GM21528 (cell line): ENCODE results near the gene MRGPRD.
"Not testable (repeated sequence)": the region's sequence is repeated elsewhere in the genome, so short reads cannot be mapped to it uniquely, and the experiment has no call there.

ENCODE experiments used
- ATAC-seq: cut with Tn5 transposase; IDR thresholded peaks from one replicate; pipeline ENCODE4 v1.9.1; 2021; ENCODE audit warnings: mild to moderate bottlenecking, moderate library complexity; ENCODE audit not compliant: unreplicated experiment, low FRiP score

The MRGPRD gene

GRCh38 chr11:68994894-68995285, 14.1 kb upstream of the MRGPRD start:
- ATAC-seq = no peak

- no peak for ATAC-seq
These were observed 13.5 kb upstream of the MRGPRD start for GRCh38 chr11:68994161-68994893.

GRCh38 chr11:68993546-68993945, 12.8 kb upstream of the MRGPRD start:
- ATAC-seq = no peak

GRCh38 chr11:68992743-68993255, 12.0 kb upstream of the MRGPRD start:
- ATAC-seq = no peak

- ATAC-seq = no peak
These were observed 10.4 kb upstream of the MRGPRD start for GRCh38 chr11:68990995-68991780.

- ATAC-seq = no peak
These were observed 9.3 kb upstream of the MRGPRD start for GRCh38 chr11:68989936-68990606.

GRCh38 chr11:68988491-68988890, 7.7 kb upstream of the MRGPRD start:
- ATAC-seq = no peak

- ATAC-seq = no peak
These were observed 6.4 kb upstream of the MRGPRD start for GRCh38 chr11:68987211-68987610.

- no peak for ATAC-seq
These were observed 3.0 kb upstream of the MRGPRD start for GRCh38 chr11:68983801-68984200.

GRCh38 chr11:68982134-68982533, 1.3 kb upstream of the MRGPRD start:
- ATAC-seq = no peak

- ATAC-seq = no peak
These were observed 633 bp downstream of the MRGPRD start for GRCh38 chr11:68979931-68980775.

- ATAC-seq = no peak
These were observed 1.7 kb downstream of the MRGPRD start for GRCh38 chr11:68978931-68979594.

- ATAC-seq = no peak
These were observed 2.2 kb downstream of the MRGPRD start for GRCh38 chr11:68978626-68978930.

- no peak for ATAC-seq
These were observed 2.8 kb downstream of the MRGPRD start for GRCh38 chr11:68977781-68978625.

- no peak for ATAC-seq
These were observed 4.2 kb downstream of the MRGPRD start for GRCh38 chr11:68976563-68976962.

GRCh38 chr11:68976095-68976494, 4.7 kb downstream of the MRGPRD start:
- no peak for ATAC-seq

- ATAC-seq = no peak
These were observed 6.2 kb downstream of the MRGPRD start for GRCh38 chr11:68974421-68975194.

- ATAC-seq = not testable (repeated sequence)
These were observed 7.1 kb downstream of the MRGPRD start for GRCh38 chr11:68973706-68974105.
